Measurements from ENCODE around the gene KAT2B. TPM values are rescaled to one million over a fixed set of nuclear protein-coding genes. Genes with fewer than 3 reads are reported as not detected.

The KAT2B gene
- total RNA-seq, 4 donors from 2014 or later, result 30.8 to 57.3 (median 44.0) TPM

GRCh38 chr3:20110826-20111225, 70.6 kb downstream of the KAT2B start:
- 90 to 92% methylated on average over 5 of the region's 5 CpGs for WGBS, 2 donors (ENCODE audit: low coverage in 1 of 2)
- no peak for ATAC-seq
- Histone ChIP-seq H3K4me1 (no peaks in the 10 kb centered on the region), H3K36me3 (peaks cover 3 to 52% of the 10 kb centered on the region in 2 donors), H3K9me3 (no peaks in the 10 kb centered on the region), H3K27me3 (no peaks in the 10 kb centered on the region), H3K4me3 (no peak overlapping the region), H3K27ac (no peak overlapping the region)
- no peak for TF ChIP-seq CTCF (IDR thresholded peaks at IDR 0.05)
- TF ChIP-seq EP300 (IDR thresholded peaks at IDR 0.05), result no peak
- TF ChIP-seq POLR2AphosphoS5 (IDR thresholded peaks at IDR 0.05), result no peak
- no peak for TF ChIP-seq POLR2A (IDR thresholded peaks at IDR 0.05)

GRCh38 chr3:20111836-20112235, 71.6 kb downstream of the KAT2B start:
- Histone ChIP-seq H3K9me3 (no peaks in the 10 kb centered on the region), H3K36me3 (peaks cover 3 to 62% of the 10 kb centered on the region in 2 donors), H3K4me3 (no peak overlapping the region), H3K27me3 (no peaks in the 10 kb centered on the region), H3K27ac (no peak overlapping the region), H3K4me1 (no peaks in the 10 kb centered on the region)
- TF ChIP-seq POLR2AphosphoS5 (IDR thresholded peaks at IDR 0.05) (no peak), EP300 (IDR thresholded peaks at IDR 0.05) (no peak), POLR2A (IDR thresholded peaks at IDR 0.05) (no peak), CTCF (IDR thresholded peaks at IDR 0.05) (no peak)
- no peak for ATAC-seq
- WGBS, 2 donors (ENCODE audit: low coverage in 1 of 2), result 82 to 97% methylated on average over 5 to 6 of the region's 6 CpGs

- H3K4me3 ChIP-seq, result no peak overlapping the region
- WGBS, 2 donors (ENCODE audit: low coverage in 1 of 2), result 87 to 92% methylated on average over 3 of the region's 3 CpGs
- no peak overlapping the region for H3K27ac ChIP-seq
- no peaks in the 10 kb centered on the region for H3K9me3 ChIP-seq
- no peaks in the 10 kb centered on the region for H3K4me1 ChIP-seq
- H3K36me3 ChIP-seq, result peaks cover 0 to 83% of the 10 kb centered on the region in 2 donors
- no peaks in the 10 kb centered on the region for H3K27me3 ChIP-seq
- TF ChIP-seq EP300 (IDR thresholded peaks at IDR 0.05), result no peak
- TF ChIP-seq POLR2AphosphoS5 (IDR thresholded peaks at IDR 0.05), result no peak
- no peak for TF ChIP-seq POLR2A (IDR thresholded peaks at IDR 0.05)
- no peak for TF ChIP-seq CTCF (IDR thresholded peaks at IDR 0.05)
- no peak for ATAC-seq
Observed at GRCh38 chr3:20121088-20121487, 80.8 kb downstream of the KAT2B start.

GRCh38 chr3:20123131-20123652, 82.9 kb downstream of the KAT2B start:
- Histone ChIP-seq H3K4me3 (no peak overlapping the region), H3K36me3 (peaks cover 0 to 88% of the 10 kb centered on the region in 2 donors), H3K27ac (no peak overlapping the region), H3K9me3 (no peaks in the 10 kb centered on the region), H3K4me1 (no peaks in the 10 kb centered on the region), H3K27me3 (no peaks in the 10 kb centered on the region)
- no peak for ATAC-seq
- TF ChIP-seq POLR2A (IDR thresholded peaks at IDR 0.05) (no peak), POLR2AphosphoS5 (IDR thresholded peaks at IDR 0.05) (no peak), EP300 (IDR thresholded peaks at IDR 0.05) (no peak), CTCF (IDR thresholded peaks at IDR 0.05) (no peak)
- WGBS, 2 donors (ENCODE audit: low coverage in 1 of 2), result 89 to 90% methylated on average over 2 of the region's 2 CpGs

- no peak for ATAC-seq
- no peaks in the 10 kb centered on the region for H3K9me3 ChIP-seq
- whole genome bisulfite sequencing, 2 donors (ENCODE audit: low coverage in 1 of 2), result 85 to 94% methylated on average over 2 to 3 of the region's 4 CpGs
- no peak overlapping the region for H3K27ac ChIP-seq
- no peaks in the 10 kb centered on the region for H3K4me1 ChIP-seq
- H3K4me3 ChIP-seq, result no peak overlapping the region
- peaks cover 0 to 90% of the 10 kb centered on the region in 2 donors for H3K36me3 ChIP-seq
- TF ChIP-seq POLR2AphosphoS5 (IDR thresholded peaks at IDR 0.05) (no peak), CTCF (IDR thresholded peaks at IDR 0.05) (no peak), POLR2A (IDR thresholded peaks at IDR 0.05) (no peak), EP300 (IDR thresholded peaks at IDR 0.05) (no peak)
- H3K27me3 ChIP-seq, result no peaks in the 10 kb centered on the region
Observed at GRCh38 chr3:20125289-20125688, 85.0 kb downstream of the KAT2B start.

Data from gastroesophageal sphincter (tissue), 4 donors.